ENCODE data around the gene PLS3. TPM values are rescaled to one million over a fixed set of nuclear protein-coding genes. Genes with fewer than 3 reads are reported as not detected.

The PLS3 gene
- total RNA-seq, 1 donor from 2014 or later, result 17.8 TPM

- no peaks in the 10 kb centered on the region for H3K36me3 Mint-ChIP-seq (ENCODE audit: unreplicated experiment)
- H3K27ac Mint-ChIP-seq (ENCODE audit: unreplicated experiment), result no peak overlapping the region
- no peak overlapping the region for H3K4me3 Mint-ChIP-seq (ENCODE audit: unreplicated experiment)
- H3K4me1 Mint-ChIP-seq (ENCODE audit: low read depth, unreplicated experiment), result no peaks in the 10 kb centered on the region
- DNase-seq, result no peak
- H3K9me3 Mint-ChIP-seq (ENCODE audit: unreplicated experiment), result no peaks in the 10 kb centered on the region
- TF ChIP-seq CTCF (IDR thresholded peaks at IDR 0.05; ENCODE audit: partially characterized antibody, unreplicated experiment), result no peak
- no peaks in the 10 kb centered on the region for H3K27me3 Mint-ChIP-seq (ENCODE audit: unreplicated experiment)
Measured at GRCh38 chrX:115576676-115577075, 15.7 kb downstream of the PLS3 start.

DNA sequence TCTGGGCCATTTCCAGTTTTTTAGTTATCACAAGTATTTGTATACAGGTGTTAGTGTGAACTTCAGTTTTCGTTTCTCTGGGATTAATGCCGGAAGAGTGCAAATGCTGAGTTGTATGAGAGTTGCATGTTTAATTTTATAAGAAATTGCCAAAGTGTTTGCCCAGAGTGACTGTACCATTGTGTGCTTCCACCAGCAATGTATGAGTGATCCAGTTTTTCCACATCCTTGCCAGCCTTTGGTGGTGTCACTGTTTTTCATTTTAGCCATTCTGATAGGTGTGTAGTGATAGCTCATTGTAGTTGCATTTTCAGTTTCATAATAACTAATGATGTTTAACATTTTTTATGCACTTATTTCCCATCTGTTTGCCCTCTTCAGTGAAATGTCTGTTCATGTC lies 18.4 kb downstream of the PLS3 start:
- Mint-ChIP-seq H3K36me3 (ENCODE audit: unreplicated experiment) (no peaks in the 10 kb centered on the region), H3K4me1 (ENCODE audit: low read depth, unreplicated experiment) (no peaks in the 10 kb centered on the region), H3K27ac (ENCODE audit: unreplicated experiment) (no peak overlapping the region), H3K27me3 (ENCODE audit: unreplicated experiment) (no peaks in the 10 kb centered on the region), H3K4me3 (ENCODE audit: unreplicated experiment) (no peak overlapping the region), H3K9me3 (ENCODE audit: unreplicated experiment) (no peaks in the 10 kb centered on the region)
- TF ChIP-seq CTCF (IDR thresholded peaks at IDR 0.05; ENCODE audit: partially characterized antibody, unreplicated experiment), result no peak
- DNase-seq, result no peak

DNA sequence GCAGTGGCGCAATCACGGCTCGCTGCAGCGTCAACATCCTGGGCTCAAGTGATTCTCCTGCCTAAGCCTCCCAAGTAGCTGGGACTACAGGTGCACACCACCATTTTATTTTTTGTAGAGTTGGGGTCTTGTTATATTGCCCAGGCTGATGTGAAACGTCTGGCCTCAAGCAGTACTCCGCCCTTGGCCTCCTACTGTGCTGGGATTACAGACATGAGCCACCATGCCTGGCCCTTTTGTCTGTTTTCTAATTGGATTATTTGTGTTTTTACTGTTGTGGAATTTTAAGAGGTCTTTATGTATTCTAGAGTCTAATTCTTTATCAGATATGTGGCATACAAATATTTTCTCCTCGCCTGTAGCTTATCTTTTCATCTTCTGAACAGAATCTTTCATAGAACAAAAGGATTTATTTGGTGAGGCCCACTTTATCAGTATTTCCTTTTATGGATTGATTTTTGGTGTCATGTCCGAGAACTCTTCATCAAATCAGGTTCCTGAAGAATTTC lies 18.9 kb downstream of the PLS3 start:
- no peak for DNase-seq
- H3K9me3 Mint-ChIP-seq (ENCODE audit: unreplicated experiment), result no peaks in the 10 kb centered on the region
- H3K4me1 Mint-ChIP-seq (ENCODE audit: low read depth, unreplicated experiment), result no peaks in the 10 kb centered on the region
- H3K4me3 Mint-ChIP-seq (ENCODE audit: unreplicated experiment), result no peak overlapping the region
- TF ChIP-seq CTCF (IDR thresholded peaks at IDR 0.05; ENCODE audit: partially characterized antibody, unreplicated experiment), result no peak
- H3K27me3 Mint-ChIP-seq (ENCODE audit: unreplicated experiment), result no peaks in the 10 kb centered on the region
- H3K27ac Mint-ChIP-seq (ENCODE audit: unreplicated experiment), result no peak overlapping the region
- no peaks in the 10 kb centered on the region for H3K36me3 Mint-ChIP-seq (ENCODE audit: unreplicated experiment)

DNA sequence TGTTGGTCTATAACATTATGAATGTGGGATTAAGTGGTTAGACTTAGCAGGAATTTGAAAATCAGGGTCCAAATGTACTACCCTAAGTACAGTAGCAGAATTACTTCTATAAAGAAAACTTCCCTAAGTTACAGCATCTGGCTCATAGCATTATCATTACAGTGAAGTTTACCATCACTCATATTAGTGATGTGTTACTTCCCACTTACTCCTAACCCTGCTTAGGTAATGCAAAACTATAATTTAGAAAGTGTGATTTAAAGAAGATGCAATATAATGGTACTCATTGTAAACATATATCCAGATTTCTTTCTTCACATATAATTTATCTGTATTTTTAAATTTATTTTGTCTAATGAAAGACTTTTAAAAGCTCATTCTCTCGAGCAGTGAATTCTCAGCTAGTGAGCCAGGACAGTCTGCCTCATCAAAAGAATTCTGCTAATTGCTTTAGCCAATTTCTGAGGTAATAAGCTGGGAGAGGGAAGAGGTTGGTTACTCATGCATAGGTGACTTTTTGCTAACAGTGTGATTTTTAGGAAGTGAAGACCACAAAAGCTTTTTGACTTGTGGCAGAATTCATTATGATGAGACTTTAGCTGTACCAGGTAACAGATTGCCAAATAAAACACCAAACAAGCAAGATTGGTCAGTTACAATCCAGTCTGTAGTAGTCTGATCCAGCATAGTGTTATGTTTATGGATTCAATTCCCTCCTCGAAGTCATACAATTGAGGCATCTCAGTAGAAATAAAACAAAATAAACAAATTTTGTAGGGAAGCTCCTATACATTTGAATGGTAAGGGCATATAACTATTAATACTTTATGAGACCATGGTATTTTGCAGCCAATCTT lies 21.0 kb downstream of the PLS3 start:
- Mint-ChIP-seq H3K4me3 (ENCODE audit: unreplicated experiment) (no peak overlapping the region), H3K9me3 (ENCODE audit: unreplicated experiment) (no peaks in the 10 kb centered on the region), H3K27ac (ENCODE audit: unreplicated experiment) (no peak overlapping the region)

More for the DNA sequence above, 21.0 kb downstream of the PLS3 start:
- Mint-ChIP-seq H3K27me3 (ENCODE audit: unreplicated experiment) (no peaks in the 10 kb centered on the region), H3K4me1 (ENCODE audit: low read depth, unreplicated experiment) (no peaks in the 10 kb centered on the region), H3K36me3 (ENCODE audit: unreplicated experiment) (no peaks in the 10 kb centered on the region)
- no peak for DNase-seq
- TF ChIP-seq CTCF (IDR thresholded peaks at IDR 0.05; ENCODE audit: partially characterized antibody, unreplicated experiment), result no peak
